Panc1 (cell line): ENCODE results near the gene ATF1.

Experiments
- CTCF ChIP-seq: fragments of 450-650 bp; IDR thresholded peaks from 2 replicates; pipeline ENCODE4 v1.5.1; 2017; ENCODE audit warnings: mild to moderate bottlenecking
- POLR2AphosphoS5 ChIP-seq: IDR thresholded peaks from 2 replicates; pipeline ENCODE4 v1.6.1; 2012; ENCODE audit warnings: mild to moderate bottlenecking, low read depth, low read length, moderate library complexity
- REST ChIP-seq, 2 experiments: IDR thresholded peaks; 2 replicates each; pipeline ENCODE4 v1.6.1; 2011 to 2012; ENCODE audit warnings: low read depth in 2 of 2, control low read depth in 1 of 2, low read length in 1 of 2, mild to moderate bottlenecking in 1 of 2, moderate library complexity in 1 of 2; ENCODE audit not compliant: insufficient read depth in 1 of 2

- TF ChIP-seq CTCF (no peak), POLR2AphosphoS5 (no peak), REST (IDR thresholded peaks at IDR 0.05; ENCODE audit: insufficient read depth in 1 of 2, low read depth in 2 of 2, low read length in 1 of 2) (no peak)
Measured at GRCh38 chr12:50746431-50746830, 17.5 kb upstream of the ATF1 start.
